HG03280 (cell line): ENCODE data around the gene COQ8B.

ENCODE experiments used
- ATAC-seq: cut with Tn5 transposase; IDR thresholded peaks from one replicate; pipeline ENCODE4 v1.9.1; 2021; ENCODE audit warnings: mild to moderate bottlenecking, moderate library complexity; ENCODE audit not compliant: unreplicated experiment

COQ8B gene

GRCh38 chr19:40642051-40642706, 74.5 kb downstream of the COQ8B start:
- ATAC-seq = no peak
